Activated naive CD8-positive, alpha-beta T cell treated with anti-CD3 and anti-CD28 coated beads, Interleukin-2, amount 50 U/mL, for 16 hours (primary cell): ENCODE measurements around the gene RRP15.

ENCODE experiments used
- DNase-seq: peaks from one replicate; pipeline ENCODE4 v3.0.0-alpha.2; 2020; ENCODE audit warnings: low read depth, low spot score

Gene RRP15

GRCh38 chr1:218362418-218363076, 77.5 kb downstream of the RRP15 start:
- DNase-seq = no peak

GRCh38 chr1:218363141-218363540, 78.0 kb downstream of the RRP15 start:
- DNase-seq = no peak

- DNase-seq = no peak
Measured at GRCh38 chr1:218364028-218364710, 79.1 kb downstream of the RRP15 start.

DNA sequence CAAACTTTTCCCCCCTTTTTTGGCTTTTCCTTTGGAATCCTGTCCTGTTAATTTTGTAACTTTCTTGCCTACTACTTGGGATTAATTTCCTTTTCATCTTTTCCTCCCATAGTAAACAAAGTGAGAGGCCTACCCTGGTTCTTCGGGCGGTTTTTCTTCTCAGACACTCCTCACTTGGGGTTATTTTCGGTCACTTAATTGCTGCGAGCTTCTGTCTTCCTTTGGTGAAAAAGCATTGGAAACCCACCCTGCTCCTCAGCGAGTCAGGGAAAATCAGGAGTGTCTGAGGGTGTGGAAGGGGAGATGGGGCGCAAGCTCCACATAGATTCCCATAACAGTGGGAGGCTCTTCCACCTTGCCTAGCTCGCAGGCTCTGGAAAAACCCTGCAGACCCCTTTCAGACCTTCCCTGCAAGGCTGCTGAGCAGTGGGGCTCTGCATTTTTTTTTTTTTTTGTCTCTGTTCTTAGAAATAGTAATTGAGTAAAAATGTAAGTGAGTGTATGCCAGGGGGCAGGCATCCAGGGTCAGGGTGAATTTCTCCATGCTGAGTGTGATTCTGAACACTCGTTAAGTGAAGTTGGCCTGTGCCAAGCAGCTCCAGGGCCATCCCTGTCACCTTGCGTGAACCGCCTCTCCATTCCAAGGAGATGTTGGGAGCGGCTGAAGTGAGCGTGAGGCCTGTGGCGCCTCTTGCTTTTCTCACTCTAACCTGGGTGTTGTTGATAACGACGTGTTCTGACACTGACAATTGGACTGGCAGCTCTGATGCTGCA, 80.3 kb downstream of the RRP15 start:
- no peak for DNase-seq

- no peak for DNase-seq
Measured at GRCh38 chr1:218366322-218367052, 81.4 kb downstream of the RRP15 start.

DNA sequence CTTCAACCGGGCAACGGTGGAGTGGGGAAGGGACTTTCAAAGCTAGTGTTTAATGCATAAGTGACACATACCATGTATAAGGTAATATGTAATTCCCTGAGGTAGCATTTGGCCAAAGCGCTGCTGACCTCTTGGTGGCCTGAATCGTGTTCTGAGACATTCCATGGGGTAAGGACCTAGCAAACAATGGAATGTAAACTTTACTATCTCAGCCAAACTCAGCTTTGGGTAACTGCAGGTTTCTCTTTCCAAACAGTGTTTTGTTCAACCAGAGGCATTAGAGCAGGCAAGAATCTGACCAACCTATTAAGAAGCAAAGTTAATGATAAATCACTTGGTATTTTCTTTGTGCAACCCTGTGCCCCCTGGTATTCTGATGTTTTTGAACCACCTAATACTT, 82.0 kb downstream of the RRP15 start:
- no peak for DNase-seq

- DNase-seq = no peak
Measured at GRCh38 chr1:218368686-218369085, 83.6 kb downstream of the RRP15 start.

- no peak for DNase-seq
Measured at GRCh38 chr1:218369688-218370511, 84.8 kb downstream of the RRP15 start.

- no peak for DNase-seq
Measured at GRCh38 chr1:218371927-218372672, 87.0 kb downstream of the RRP15 start.

- no peak for DNase-seq
Measured at GRCh38 chr1:218374401-218375353, 89.6 kb downstream of the RRP15 start.

DNA sequence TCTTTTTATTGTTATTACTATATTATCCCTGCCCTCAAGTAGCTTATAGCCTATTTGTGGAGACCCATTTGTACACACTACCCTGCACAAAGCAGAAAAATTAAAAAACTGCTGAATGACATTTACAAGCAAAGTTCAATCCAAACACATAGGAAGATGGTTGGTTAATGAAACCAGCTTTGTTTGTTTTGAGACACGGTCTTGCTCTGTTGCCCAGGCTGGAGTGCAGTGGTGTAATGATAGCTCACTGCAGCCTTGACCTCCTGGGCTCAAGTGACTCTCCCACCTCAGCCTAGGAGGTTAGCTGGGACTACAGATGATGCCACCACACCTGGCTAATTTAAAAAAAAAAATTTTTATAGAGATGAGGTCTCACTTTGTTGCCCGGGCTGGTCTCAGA, 91.6 kb downstream of the RRP15 start:
- DNase-seq = no peak

GRCh38 chr1:218377143-218377660, 92.1 kb downstream of the RRP15 start:
- DNase-seq = peak; percentile 49

GRCh38 chr1:218380125-218380977, 95.3 kb downstream of the RRP15 start:
- DNase-seq = no peak

DNA sequence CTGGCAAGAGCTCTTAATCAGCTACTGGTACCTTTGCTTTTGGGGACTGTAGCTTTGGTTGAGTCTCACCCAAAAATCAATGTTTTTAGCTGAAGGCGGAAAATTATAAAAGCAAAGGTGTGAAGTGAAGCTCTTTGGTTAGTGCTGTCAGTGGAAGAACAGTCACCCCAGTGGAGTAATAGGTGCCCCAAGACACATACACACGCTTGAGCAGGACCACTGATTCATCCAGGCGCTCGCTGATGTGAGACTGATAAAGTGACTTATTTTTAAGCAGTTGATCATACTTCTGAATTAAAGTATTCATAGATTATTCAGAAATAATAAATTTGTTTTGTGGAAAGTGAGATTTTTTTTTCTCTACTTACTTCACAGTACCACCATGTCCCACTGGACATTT, 97.2 kb downstream of the RRP15 start:
- DNase-seq = no peak

GRCh38 chr1:218383051-218383450, 98.0 kb downstream of the RRP15 start:
- no peak for DNase-seq

GRCh38 chr1:218383681-218384080, 98.6 kb downstream of the RRP15 start:
- DNase-seq = no peak

DNA sequence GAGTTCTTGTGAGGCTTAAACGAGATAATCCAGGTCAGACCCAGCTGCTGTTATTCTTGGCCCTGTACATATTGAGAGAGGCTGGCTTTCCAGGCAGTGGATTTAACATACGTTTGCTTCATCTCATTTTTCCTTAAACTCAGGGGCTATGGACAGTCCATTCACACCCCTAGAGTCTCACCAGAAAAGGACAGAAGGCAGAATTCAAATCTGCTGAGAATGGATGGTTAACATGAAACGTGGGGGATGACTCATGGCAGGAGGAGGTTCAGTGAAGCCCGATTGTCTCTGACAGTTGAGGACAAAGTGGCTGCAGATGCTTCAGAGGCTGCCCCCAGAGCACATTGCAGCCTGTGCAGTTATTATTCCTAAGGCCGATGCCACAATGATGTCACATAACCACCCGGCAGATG, 99.5 kb downstream of the RRP15 start:
- DNase-seq = no peak
